RPMI8226 (cell line): ENCODE results near the gene NDFIP2.

Experiments
- DNase-seq: peaks from one replicate; pipeline ENCODE4 v3.0.0-alpha.2; 2015

The NDFIP2 gene

GRCh38 chr13:79500829-79501228, 19.9 kb downstream of the NDFIP2 start:
- no peak for DNase-seq

GRCh38 chr13:79501538-79502232, 20.7 kb downstream of the NDFIP2 start:
- no peak for DNase-seq

GRCh38 chr13:79502859-79503468, 22.0 kb downstream of the NDFIP2 start:
- DNase-seq = no peak

- DNase-seq = no peak
Measured at GRCh38 chr13:79503473-79504017, 22.6 kb downstream of the NDFIP2 start.

- DNase-seq = no peak
Measured at GRCh38 chr13:79508224-79508961, 27.4 kb downstream of the NDFIP2 start.

- no peak for DNase-seq
Measured at GRCh38 chr13:79511611-79512010, 30.7 kb downstream of the NDFIP2 start.

GRCh38 chr13:79512950-79513349, 32.0 kb downstream of the NDFIP2 start:
- DNase-seq = no peak

- no peak for DNase-seq
Measured at GRCh38 chr13:79516595-79516994, 35.6 kb downstream of the NDFIP2 start.

- DNase-seq = no peak
Measured at GRCh38 chr13:79519255-79519654, 38.3 kb downstream of the NDFIP2 start.

GRCh38 chr13:79522583-79522982, 41.6 kb downstream of the NDFIP2 start:
- DNase-seq = peak; percentile 78

- no peak for DNase-seq
Measured at GRCh38 chr13:79525064-79525857, 44.3 kb downstream of the NDFIP2 start.

- DNase-seq = no peak
Measured at GRCh38 chr13:79527698-79528097, 46.7 kb downstream of the NDFIP2 start.

- DNase-seq = no peak
Measured at GRCh38 chr13:79528356-79528755, 47.4 kb downstream of the NDFIP2 start.

GRCh38 chr13:79528759-79529191, 47.8 kb downstream of the NDFIP2 start:
- DNase-seq = no peak

- DNase-seq = no peak
Measured at GRCh38 chr13:79529817-79530216, 48.9 kb downstream of the NDFIP2 start.

GRCh38 chr13:79530270-79530669, 49.3 kb downstream of the NDFIP2 start:
- no peak for DNase-seq

GRCh38 chr13:79531542-79532254, 50.7 kb downstream of the NDFIP2 start:
- no peak for DNase-seq

GRCh38 chr13:79532576-79532975, 51.6 kb downstream of the NDFIP2 start:
- DNase-seq = no peak

GRCh38 chr13:79533781-79534400, 52.9 kb downstream of the NDFIP2 start:
- DNase-seq = no peak

- DNase-seq = no peak
Measured at GRCh38 chr13:79534596-79534995, 53.6 kb downstream of the NDFIP2 start.

- DNase-seq = no peak
Measured at GRCh38 chr13:79538757-79539156, 57.8 kb downstream of the NDFIP2 start.

- no peak for DNase-seq
Measured at GRCh38 chr13:79540504-79540903, 59.5 kb downstream of the NDFIP2 start.
